GOT3 (cell line): ENCODE measurements around the gene ZNF324B.
"Not testable (repeated sequence)": the region's sequence is repeated elsewhere in the genome, so short reads cannot be mapped to it uniquely, and the experiment has no call there.

Source experiments
- DNase-seq: peaks from one replicate; lab custom pipeline; 2025; ENCODE audit warnings: mixed read lengths; lab: John Stamatoyannopoulos, UW

The ZNF324B gene

DNA sequence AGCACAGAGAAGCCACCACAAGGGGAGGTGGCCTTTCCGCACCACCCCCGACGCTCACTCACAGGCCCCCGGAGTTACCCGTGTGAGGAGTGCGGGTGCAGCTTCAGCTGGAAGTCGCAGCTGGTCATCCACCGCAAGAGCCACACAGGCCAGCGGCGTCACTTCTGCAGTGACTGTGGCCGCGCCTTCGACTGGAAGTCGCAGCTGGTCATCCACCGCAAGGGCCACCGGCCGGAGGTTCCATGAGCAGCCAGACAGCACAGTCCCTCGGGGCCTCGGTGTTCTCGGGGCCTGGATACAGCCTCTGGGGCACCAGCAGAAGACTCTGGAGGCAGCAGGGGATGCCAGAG is 29.0 kb downstream of the ZNF324B start:
- no peak for DNase-seq

DNA sequence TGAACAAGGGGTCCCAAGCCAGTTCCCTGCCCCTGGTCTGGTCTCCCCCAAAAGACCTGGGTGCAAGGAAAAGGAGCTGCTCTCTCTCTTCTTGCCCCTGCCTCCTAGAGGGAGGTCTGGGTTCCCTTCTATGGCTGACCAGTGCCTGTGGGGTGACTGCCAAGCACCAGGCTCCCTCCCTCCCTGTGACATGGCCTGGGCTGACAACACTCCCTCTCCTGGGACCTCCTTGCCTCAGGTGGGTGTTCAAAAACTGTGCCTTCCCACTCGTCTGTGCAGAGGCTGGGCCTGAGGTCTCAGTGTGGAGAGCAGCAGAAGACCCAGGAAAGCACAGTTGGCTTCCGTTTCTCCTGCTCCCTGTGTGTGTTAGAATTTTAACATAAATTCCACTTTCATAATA is 29.4 kb downstream of the ZNF324B start:
- no peak for DNase-seq

GRCh38 chr19:58482372-58482771 is 30.9 kb downstream of the ZNF324B start:
- no peak for DNase-seq

DNA sequence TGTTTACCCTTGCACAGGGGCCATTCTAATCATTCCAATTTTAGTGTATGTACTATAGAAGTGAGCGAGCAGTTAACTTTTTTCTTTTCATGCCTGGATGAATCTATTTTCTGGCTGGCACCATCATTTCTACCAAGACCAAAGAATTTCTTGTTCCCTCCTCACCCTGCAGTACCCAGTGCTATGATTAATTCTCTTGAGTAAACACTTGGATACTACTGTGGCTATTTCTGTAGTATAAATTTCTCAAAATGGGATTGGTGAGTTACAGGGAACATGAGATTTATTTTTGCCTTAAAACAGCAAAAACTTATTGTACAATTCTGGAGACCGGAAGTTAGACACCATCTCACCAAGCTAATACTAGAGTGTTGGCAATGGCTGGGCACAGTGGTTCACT is 32.4 kb downstream of the ZNF324B start:
- DNase-seq = no peak

GRCh38 chr19:58484349-58484748 is 32.9 kb downstream of the ZNF324B start:
- not testable (repeated sequence) for DNase-seq

GRCh38 chr19:58491393-58491792 is 40.0 kb downstream of the ZNF324B start:
- DNase-seq = no peak

DNA sequence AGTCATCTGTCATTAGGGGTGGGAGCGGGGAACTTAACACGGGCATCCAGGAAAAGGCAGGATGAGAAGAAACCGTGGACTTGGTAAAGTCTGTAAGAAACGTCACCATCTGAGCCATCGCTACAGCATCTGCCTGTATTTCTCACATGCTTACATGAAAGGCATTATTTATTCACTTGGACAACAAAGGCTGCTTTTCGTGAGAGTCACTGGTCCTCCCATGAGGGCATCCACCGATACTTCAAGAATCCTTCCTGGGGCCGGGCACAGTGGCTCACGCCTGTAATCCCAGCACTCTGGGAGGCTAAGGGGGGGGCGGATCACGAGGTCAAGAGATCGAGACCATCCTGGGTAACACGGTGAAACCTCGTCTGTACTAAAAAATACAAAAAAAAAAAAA is 40.8 kb downstream of the ZNF324B start:
- DNase-seq = no peak

- no peak for DNase-seq
Observed at GRCh38 chr19:58497634-58498170, 46.3 kb downstream of the ZNF324B start.

DNA sequence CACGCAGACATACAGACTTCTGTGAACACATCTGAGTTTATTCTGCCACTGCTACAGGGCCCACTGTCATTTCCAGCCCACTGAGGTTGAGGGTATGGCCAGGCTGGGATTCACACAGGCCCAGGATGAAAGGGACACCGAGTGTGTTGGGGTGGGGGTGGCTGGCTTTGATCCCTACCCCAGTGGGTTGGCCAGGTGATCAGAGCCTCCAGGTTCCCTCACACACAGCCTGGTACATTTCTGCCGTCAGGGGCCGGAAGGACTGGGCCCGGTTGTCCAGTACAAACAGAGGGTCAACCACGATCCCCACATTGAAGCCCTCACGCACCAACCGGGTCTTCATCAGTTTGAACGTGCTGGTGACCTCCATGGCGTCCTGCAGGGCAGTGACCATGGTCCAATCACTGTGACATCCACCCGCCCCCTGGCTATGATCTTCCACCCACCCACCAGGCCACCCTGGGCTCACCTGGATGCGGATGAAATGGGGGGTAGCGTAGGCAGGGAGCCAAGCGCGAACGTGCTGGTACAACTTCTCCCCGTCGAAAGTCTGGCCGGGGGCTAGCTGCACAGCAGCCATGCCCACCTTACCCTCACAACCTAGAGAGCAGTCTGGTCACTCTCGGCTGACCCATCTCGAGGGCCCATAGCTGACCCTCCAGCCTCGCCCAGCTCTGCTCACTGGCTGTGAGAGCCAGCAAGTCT is 47.0 kb downstream of the ZNF324B start:
- no peak for DNase-seq

- peak; percentile 89 for DNase-seq
Observed at GRCh38 chr19:58499021-58499927, 47.9 kb downstream of the ZNF324B start.

DNA sequence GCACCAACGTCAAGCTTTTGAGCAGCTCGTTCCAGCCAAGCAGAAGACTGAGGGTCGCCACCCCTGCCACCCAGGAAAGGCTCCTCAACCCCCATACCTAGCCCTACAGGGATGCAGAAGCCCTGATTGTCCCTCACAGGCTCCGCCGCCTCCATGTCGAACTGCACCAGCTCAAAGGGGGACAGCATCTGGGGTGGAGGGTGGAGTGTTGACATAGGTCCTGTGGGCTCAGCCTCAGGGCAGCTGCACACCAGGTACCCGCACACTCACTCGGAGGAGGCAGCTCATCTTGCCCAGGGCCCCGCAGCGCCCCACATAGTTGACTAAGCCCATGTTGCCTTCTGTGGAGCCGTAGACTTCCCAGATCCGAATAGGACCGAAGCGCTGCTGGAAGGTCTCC is 48.8 kb downstream of the ZNF324B start:
- DNase-seq = no peak
